Head of caudate nucleus (tissue), 42 donors: Measurements from ENCODE around the gene ANKRD44.
A peak's percentile ranks its signal among the peaks of the same experiment; 100 is the strongest.
"Not testable (repeated sequence)": the region's sequence is repeated elsewhere in the genome, so short reads cannot be mapped to it uniquely, and the experiment has no call there.

ENCODE experiments used
- DNase-seq, 42 donors: peaks; one replicate each; pipeline versions ENCODE4 v3.0.0 to v3.0.0-alpha.2; 2020 to 2021; ENCODE audit warnings: mixed read lengths in 7 of 42
- intact Hi-C: fragments of 100-400 bp; cut with DNase I; formaldehyde crosslinking; loops from one replicate; pipeline ENCODE4 v1.15.0; 2022

ANKRD44 gene

DNA sequence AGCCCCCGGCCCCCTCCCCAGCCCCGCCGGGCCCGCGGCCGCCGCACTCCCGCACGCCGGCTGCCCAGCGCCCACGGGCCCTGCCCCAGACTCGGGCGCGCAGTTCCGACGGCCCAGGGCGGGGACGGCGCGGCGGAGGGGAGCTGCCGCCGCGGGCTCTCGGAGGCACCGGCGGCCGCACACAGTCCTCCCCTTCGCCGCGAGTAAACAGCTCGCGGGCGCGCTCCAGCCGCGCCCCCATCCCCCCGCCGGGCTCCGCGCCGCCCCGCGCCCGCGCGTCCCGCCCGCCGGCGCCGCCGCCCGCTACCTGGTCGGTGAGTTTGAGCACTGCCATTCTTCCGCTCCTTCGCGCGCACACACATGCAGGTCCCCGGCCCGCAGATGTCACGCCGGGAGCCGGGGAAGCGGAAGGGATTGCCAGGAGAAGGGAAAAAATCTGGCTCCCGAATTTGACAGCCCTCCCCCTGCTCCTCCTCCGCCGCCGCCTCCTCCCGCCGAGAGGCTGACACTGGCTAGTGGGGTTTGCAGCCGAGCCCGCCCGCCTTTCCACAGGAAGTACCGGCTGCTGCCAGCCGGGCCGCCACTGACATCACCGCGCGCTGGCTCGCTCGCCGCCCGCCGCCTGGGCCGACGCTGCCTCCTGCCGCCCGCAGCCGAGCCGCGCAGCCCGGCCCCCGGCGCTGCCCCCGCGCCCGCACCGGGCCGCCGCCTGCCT, at the start of gene ANKRD44:
TSS of gene ANKRD44 (minus strand) at position 510 of the 715 bp plus-strand sequence. CDS start at position 334, 176 bp downstream.
- DNase-seq = peak; percentile 73 to 96 (median 90)
- intact Hi-C loops = loop anchor here (5.0 to 10.0 kb wide), 3 partner anchors 123 to 296 kb away; no protein-coding TSS in a partner anchor

DNA sequence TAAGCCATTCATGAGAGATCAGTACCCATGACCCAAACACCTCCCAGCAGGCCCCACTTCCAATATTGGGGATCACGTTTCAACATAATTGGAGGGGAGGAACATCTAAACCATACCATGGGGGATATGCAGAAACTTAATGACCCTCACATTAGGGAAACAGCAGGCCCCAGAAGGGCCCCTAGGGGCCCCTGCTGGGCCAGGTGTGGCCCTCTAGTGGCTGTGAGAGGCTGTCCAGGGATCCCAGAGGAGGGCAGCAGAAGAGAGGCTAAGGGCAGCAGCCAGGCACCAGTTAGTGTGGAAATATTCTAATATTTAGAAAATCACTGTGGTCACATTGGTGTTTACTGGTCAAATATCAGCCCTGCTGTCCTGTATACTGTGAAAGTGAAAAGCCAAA, 49.3 kb upstream of the ANKRD44 start:
- intact Hi-C loops = no loop called here
- DNase-seq = no peak

DNA sequence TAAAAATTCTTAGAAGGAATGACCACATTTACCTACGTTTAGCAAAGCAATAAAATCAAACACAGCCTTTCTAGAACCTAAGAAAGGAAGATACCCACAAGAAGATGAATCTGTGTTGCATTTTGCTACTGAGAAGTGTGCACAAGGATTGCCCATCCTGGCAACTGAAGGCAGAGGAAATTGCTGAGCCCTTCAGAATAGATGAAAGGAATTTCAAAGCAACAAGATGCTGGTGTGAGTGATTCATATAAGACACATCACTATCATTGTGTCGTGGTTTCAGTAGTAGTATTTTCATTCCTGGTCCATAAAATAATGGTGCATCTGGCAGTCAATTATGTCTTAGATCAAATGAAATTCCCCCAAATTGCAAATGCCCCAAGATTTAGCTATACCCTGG, 48.4 kb upstream of the ANKRD44 start:
- DNase-seq = no peak
- intact Hi-C loops = no loop called here

DNA sequence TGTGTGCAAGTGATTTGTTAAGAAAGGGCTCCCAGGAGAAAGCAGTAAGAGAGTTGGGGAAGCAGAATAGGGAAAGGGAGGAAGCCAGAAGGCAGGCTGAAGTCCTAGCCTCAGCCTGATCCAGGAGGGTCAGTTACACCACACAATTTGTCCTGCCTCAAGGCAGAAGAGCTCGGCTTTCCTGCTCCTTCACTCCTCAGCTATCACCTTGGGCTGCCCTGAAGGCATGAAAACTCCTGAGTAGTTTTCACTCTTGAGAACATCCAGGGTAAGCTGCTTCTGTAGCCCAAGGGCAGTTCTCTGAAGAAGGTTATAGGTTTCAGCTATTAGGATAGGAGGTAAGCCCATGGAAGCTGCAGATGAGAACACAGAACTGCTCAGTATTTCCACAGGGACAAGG, 47.4 kb upstream of the ANKRD44 start:
- intact Hi-C loops = no loop called here
- DNase-seq = no peak

DNA sequence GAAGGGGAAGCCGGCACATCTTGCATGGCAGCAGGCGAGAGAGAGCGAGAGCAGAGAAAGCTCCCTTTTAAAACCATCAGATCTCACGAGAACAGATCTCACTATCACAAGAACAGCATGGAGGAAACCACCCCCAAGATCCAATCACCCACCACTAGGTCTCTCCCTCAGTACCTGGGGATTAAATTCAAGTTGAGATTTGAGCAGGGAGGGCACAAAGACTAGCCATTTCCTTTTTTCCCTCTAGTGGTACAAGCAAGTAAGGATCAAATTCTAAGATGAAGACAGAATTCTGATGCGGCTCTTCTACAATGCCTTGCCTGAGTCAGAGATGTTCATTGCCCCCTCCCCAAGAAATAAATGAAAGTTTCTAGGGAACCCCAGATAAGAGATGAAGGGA, 45.6 kb upstream of the ANKRD44 start:
- no peak for DNase-seq
- intact Hi-C loops = no loop called here

DNA sequence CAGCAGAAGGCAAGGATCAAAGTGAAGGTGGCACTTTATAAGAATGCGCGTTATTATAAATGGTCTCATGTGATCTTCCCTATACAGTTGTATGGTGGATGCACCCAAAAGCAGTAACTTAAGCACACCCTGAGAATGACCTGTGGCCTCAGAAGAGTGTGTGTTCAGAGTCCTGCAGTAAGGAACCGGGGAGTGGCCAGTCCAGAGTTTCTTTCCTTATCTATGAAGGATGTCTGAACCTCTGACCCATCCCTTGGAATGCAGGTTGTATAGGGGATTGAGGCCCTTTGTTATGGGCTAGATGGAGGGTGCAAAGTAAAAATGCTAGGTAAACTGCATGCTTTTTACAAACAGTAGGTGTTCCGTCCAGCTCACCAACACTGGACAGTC, 43.6 kb upstream of the ANKRD44 start:
- DNase-seq = no peak
- intact Hi-C loops = no loop called here

DNA sequence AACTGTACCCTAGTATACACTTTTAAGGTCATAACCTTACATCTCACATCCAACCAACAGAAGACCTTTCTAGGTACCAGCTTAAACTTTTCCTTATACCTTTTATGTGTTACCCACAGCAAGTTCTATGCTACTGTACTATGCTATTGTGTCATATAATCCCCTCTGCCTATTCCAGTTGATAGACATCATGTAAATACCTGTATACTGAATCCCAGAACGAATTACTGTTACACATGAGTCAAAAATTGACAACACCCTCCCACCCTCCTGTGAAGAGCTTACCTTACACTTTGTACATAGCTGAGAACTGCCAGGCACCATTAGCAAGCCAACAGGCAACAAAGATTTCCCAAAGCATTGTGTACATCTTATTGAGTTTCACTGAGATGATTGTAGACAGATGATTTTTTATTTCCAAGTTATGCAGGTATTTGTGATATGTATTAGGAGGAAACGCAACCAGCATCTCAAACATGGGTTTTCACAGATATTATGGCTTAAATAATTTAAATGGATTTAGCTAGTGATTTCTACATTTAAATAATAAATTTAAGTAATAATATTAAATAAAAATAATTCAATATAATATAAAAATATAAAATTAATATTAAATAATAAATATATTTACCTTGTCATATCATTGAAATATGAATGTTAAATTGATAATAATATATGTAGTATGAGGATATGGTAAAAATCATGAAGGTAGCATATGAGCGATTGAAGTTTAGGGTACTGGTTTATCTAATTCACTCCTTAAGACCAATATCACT, 43.0 kb upstream of the ANKRD44 start:
- no peak for DNase-seq
- intact Hi-C loops = no loop called here

DNA sequence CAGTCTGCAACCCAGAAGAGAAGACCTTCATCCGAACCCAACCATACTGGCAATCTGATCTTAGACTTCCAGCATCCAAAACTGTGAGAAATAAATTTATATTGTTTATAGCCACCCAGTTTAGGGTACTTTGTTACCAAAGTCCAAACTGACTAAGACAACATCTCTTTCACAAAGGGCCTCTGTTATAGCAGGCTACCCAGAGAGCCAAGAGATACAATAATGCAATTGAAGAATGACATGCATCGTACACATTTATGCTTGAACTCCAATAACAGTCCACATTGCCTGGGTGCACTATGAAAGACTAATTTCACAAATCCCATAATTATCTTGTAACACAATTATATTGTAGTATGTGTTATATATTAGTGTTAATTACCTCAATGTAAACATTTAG, 39.1 kb upstream of the ANKRD44 start:
- DNase-seq = no peak
- intact Hi-C loops = no loop called here

DNA sequence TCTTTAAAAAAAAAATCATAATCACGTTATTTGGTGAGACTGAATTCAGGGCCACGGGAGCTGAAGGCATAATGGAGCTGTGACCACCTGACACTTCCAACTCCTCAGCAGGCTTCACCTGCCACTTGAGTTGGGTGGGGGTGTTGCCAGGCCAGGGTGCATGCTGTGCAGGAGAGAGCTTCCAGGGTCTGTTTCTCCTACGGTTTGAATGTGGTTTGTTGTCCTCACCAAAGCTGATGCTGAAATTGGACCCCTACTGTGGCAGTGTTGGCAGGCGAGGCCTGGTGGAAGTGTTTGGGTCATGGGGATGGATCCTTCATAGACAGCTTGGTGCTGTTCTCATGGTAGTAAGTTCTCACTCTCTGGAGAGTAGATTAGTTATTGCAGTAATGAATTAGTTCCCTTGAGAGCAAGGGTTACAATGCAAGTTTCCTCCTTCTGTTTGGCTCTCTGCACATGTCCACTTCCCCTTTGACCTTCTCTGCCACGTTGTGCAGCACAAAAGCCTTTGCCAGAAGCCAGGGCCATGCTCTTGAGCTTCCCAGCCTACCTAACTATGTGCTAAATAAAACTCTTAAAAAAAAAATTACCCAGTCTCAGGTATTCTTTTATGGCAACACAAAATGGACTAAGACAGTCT, 38.3 kb upstream of the ANKRD44 start:
- no peak for DNase-seq
- intact Hi-C loops = no loop called here

DNA sequence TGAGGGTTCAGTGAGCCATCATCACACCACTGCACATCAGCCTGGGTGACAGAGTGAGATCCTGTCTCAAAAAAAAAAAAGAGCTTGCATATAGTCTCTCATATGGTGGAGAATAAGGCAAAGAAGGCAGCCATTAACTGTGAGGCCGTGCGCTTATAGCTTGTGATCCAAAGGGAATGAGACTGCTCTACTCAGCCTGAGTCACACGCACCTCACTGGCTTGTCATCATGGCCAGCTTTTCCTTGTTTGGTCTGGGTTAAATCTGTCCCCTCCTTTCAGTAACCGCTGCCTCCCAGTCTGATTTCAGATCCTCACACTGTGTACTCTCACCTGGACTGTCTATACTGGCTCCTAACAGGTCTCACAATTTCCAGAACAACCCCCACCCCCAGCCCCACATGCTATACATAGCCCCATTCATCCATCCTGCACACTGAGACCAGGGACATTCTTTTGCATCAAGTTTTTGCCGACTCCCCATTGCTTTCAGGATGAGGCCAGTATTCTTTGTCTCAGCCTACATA, 35.3 kb upstream of the ANKRD44 start:
- intact Hi-C loops = no loop called here
- DNase-seq = no peak

DNA sequence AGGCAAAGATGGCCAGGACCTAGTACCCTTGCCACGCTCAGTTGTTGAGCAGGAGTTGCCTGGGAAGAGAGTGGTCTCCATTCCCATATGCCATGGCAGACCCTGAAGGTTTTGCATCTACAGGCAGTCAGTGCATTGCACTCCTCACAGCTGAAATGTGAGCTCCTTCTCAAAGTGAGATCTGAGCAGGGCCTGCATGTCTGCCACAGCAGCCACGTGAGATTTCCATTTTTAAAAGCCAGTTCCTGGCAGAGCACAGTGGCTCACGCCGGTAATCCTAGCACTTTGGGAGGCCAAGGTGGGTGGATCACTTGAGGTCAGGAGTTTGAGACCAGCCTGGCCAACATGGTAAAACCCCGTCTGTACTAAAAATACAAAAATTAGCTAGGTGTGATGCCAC, 33.4 kb upstream of the ANKRD44 start:
- DNase-seq, intact Hi-C loops: not testable (repeated sequence)

DNA sequence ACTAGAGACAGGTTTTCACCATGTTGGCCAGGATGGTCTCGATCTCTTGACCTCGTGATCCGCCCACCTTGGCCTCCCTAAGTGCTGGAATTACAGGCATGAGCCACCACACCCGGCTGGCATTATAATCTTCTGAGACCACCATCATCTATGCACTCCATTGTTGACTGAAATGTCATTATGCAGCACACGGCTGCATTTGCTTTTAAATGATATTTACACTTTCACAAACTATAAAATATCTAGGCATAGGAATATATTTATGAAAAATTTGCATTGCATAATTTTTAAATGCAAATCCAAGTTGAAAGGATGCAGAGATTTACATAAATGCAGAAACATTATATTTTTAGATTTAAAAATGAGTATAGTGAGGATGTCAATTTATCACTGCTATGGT, 30.0 kb upstream of the ANKRD44 start:
- intact Hi-C loops = no loop called here
- DNase-seq = no peak

DNA sequence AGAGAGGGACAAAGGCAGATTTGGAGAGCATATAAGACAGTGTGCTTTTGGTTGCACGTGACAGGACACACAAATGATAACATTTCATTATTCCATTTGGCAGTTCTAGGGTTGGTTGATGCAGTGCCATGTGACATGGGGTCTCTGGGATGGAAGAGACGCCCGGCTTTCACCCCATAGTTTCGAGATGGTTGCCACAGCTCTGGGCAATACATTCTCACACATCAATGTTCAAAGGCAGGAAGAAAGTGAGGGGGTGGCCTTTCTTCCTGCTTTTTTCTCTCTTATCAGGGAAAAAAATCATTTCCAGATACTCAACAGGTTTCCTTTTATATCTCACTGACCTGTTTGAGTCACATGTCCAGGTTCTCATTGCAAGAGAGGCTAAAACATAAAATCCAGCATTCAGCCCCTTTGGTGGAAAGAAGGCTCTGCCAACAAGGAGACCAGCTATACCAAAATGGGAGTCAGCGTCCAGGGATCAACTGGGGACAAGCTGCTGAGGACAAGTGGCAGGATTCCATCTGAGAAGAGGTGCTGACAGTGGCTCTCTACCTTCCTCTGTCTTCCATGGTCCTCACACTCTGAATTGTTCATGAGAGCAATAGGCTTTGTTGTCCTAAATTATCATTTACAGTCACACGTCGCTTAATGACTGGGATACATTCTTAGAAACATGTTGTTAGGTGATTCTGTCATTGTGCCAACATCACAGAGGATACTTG, 29.1 kb upstream of the ANKRD44 start:
- intact Hi-C loops = no loop called here
- peak in 1 of 42 donors; percentile 18 for DNase-seq

DNA sequence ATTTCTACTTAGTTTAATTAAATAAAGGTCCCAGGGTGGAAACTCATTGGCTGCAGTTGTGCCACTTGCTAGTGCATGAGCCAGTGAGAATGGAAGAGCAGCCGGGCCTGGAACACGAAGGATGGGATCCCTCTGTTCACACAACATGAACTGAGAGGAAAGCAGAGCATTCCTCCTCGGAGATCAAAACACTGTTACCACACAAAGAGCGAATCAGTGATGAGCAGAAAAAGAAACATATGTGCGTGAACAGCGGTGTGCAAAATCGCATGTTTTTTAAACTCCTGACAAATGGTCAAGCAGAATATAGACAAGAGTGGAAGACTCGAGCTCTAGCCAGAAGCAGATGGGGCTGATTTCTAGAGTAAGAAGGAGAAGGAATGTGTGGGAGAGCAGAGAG, 28.4 kb upstream of the ANKRD44 start:
- intact Hi-C loops = no loop called here
- DNase-seq = peak in 1 of 42 donors; percentile 18

DNA sequence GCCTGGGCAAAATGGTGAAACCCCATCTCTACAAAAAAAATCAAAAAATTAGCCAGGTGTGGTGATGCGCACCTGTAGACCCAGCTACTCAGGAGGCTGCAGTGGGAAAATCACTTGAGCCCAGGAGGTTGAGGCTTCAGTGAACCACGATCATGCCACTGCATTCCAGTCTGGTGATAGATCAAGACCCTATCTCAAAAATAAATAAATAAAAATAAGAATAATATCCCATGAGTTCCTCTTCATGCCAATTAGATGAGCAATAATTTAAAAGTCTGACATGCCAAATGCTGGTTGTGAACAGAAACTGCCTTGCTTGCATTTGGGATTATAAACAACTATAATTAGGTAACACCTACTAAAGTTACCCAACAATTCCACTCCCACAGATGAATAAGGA, 22.1 kb upstream of the ANKRD44 start:
- DNase-seq = no peak
- intact Hi-C loops = no loop called here

DNA sequence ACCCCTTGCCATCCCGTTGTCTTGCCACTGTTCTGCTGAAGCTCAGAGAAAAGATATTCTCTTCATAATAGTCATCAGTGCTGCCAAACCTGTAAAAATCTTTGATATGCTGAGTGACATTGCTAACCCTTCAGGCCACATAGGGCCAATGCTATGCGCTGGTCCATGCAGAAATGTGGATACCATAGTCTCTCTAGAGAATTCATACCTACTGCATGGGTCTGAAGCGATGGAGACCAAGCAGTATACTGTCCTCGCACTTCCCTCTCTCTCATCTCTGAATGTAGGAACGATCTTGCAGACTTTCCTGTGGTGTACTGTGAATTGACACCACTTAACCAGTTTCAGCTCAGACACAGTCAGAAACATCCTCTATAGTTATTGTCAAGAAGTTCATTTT, 17.9 kb upstream of the ANKRD44 start:
- no peak for DNase-seq
- intact Hi-C loops = no loop called here

DNA sequence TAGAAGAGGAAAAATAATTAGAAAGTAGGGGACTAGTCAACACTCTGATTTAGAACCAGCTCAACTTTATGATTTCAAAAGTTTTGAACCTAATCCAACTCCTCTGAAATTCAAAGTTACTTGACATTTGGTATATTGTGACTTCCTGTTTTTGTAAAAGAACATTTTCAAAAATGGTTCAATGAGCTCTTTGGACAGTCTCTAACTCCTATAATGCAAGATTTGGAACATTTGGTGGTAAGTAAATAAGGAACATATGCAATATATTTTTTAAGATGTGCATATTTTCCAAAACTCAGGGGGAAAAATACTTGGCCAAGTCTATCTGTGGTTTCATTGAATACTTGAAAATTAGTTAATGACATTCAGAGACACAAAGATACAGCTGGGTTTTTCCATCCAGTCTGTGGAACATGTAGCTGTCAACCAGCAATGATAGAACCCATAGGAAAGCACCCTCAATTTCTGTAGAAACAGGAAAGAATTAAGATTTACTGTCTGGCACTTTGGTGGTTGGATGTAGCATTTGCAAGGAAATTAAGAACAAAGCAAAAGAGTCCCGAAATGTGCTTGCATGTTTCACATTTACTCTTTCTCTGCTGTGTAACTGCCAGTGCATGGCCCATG, 17.0 kb upstream of the ANKRD44 start:
- intact Hi-C loops = no loop called here
- no peak for DNase-seq

DNA sequence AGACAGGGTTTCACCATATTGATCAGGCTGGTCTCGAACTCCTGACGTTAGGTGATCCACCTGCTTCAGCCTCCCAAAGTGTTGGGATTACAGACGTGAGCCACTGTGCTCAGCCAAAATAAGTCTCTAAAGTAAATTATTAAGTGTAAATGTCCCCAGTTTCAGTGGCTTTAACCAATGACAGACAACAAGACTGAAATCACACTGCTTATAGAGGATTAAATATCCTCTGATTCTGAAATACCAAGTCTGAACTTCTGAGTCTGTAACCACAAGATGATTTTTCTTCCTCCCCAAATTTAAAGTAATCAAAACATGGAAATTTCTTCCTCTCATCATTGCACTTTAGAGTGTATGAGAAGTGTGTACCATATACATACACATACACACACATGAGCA, 16.5 kb upstream of the ANKRD44 start:
- DNase-seq = no peak
- intact Hi-C loops = no loop called here

DNA sequence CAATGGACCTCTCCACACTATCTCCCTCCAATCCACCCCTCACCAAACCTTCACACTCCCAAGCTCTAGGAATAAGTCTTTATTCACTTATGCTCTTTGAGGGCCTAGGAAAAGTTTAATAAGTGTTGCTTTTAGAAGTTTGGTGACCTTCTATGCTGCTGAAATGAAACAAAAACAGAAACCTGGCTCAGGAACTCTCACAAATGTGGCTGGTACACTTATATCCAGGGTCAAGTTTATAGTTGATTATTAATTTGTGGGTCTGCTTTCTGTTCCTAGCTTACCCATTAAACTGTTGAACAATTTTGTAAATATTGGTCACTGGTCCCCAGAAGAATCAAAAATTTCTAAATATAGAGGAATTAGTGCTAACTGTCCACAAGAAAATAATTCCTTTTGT, 14.2 kb upstream of the ANKRD44 start:
- intact Hi-C loops = no loop called here
- DNase-seq = no peak
